Measurements from ENCODE around the gene CDH3.

Gene CDH3

GRCh38 chr16:68659412-68660358 is 14.6 kb downstream of the CDH3 start:
- H3K4me3 Mint-ChIP-seq, result no peak overlapping the region
- no peaks in the 10 kb centered on the region for H3K4me1 Mint-ChIP-seq (ENCODE audit: low read depth)
- H3K27me3 Mint-ChIP-seq, result peaks cover 27% of the 10 kb centered on the region
- H3K9me3 Mint-ChIP-seq, result no peaks in the 10 kb centered on the region
- no peak overlapping the region for H3K27ac Mint-ChIP-seq
- no peaks in the 10 kb centered on the region for H3K36me3 Mint-ChIP-seq (ENCODE audit: low read depth)
- intact Hi-C loops (cut with micrococcal nuclease), result no loop called here

GRCh38 chr16:68660359-68660795 is 15.3 kb downstream of the CDH3 start:
- Mint-ChIP-seq H3K36me3 (ENCODE audit: low read depth) (no peaks in the 10 kb centered on the region), H3K9me3 (no peaks in the 10 kb centered on the region), H3K4me3 (no peak overlapping the region), H3K27ac (no peak overlapping the region), H3K4me1 (ENCODE audit: low read depth) (no peaks in the 10 kb centered on the region), H3K27me3 (peaks cover 27% of the 10 kb centered on the region)
- intact Hi-C loops (cut with micrococcal nuclease), result no loop called here

GRCh38 chr16:68662035-68662434 is 16.9 kb downstream of the CDH3 start:
- no peaks in the 10 kb centered on the region for H3K36me3 Mint-ChIP-seq (ENCODE audit: low read depth)
- no peaks in the 10 kb centered on the region for H3K9me3 Mint-ChIP-seq
- intact Hi-C loops (cut with micrococcal nuclease), result no loop called here
- H3K4me1 Mint-ChIP-seq (ENCODE audit: low read depth), result no peaks in the 10 kb centered on the region
- H3K27ac Mint-ChIP-seq, result no peak overlapping the region
- H3K27me3 Mint-ChIP-seq, result peaks cover 17% of the 10 kb centered on the region
- no peak overlapping the region for H3K4me3 Mint-ChIP-seq

GRCh38 chr16:68664297-68664696 is 19.2 kb downstream of the CDH3 start:
- H3K36me3 Mint-ChIP-seq (ENCODE audit: low read depth), result no peaks in the 10 kb centered on the region
- peaks cover 8% of the 10 kb centered on the region for H3K4me1 Mint-ChIP-seq (ENCODE audit: low read depth)
- no peaks in the 10 kb centered on the region for H3K9me3 Mint-ChIP-seq
- H3K27me3 Mint-ChIP-seq, result peaks cover 10% of the 10 kb centered on the region
- H3K27ac Mint-ChIP-seq, result no peak overlapping the region
- no peak overlapping the region for H3K4me3 Mint-ChIP-seq
- intact Hi-C loops (cut with micrococcal nuclease), result no loop called here

- Mint-ChIP-seq H3K27me3 (peaks cover 5% of the 10 kb centered on the region), H3K4me3 (no peak overlapping the region), H3K4me1 (ENCODE audit: low read depth) (peaks cover 8% of the 10 kb centered on the region), H3K27ac (no peak overlapping the region), H3K9me3 (no peaks in the 10 kb centered on the region), H3K36me3 (ENCODE audit: low read depth) (no peaks in the 10 kb centered on the region)
- intact Hi-C loops (cut with micrococcal nuclease), result no loop called here
Measured at GRCh38 chr16:68665501-68665900, 20.4 kb downstream of the CDH3 start.

- intact Hi-C loops (cut with micrococcal nuclease), result no loop called here
- Mint-ChIP-seq H3K4me3 (no peak overlapping the region), H3K4me1 (ENCODE audit: low read depth) (peaks cover 8% of the 10 kb centered on the region), H3K27ac (no peak overlapping the region), H3K9me3 (no peaks in the 10 kb centered on the region), H3K36me3 (ENCODE audit: low read depth) (no peaks in the 10 kb centered on the region), H3K27me3 (peaks cover under 1% of the 10 kb centered on the region)
Measured at GRCh38 chr16:68668266-68668665, 23.2 kb downstream of the CDH3 start.

GRCh38 chr16:68676113-68676860 is 31.2 kb downstream of the CDH3 start:
- Mint-ChIP-seq H3K36me3 (ENCODE audit: low read depth) (no peaks in the 10 kb centered on the region), H3K9me3 (no peaks in the 10 kb centered on the region), H3K27ac (no peak overlapping the region), H3K4me3 (no peak overlapping the region), H3K27me3 (peaks cover 5% of the 10 kb centered on the region), H3K4me1 (ENCODE audit: low read depth) (no peaks in the 10 kb centered on the region)
- intact Hi-C loops (cut with micrococcal nuclease), result no loop called here

GRCh38 chr16:68681038-68681437 is 35.9 kb downstream of the CDH3 start:
- intact Hi-C loops (cut with micrococcal nuclease), result no loop called here

GRCh38 chr16:68685685-68686478 is 40.8 kb downstream of the CDH3 start:
- Mint-ChIP-seq H3K36me3 (ENCODE audit: low read depth) (no peaks in the 10 kb centered on the region), H3K27me3 (peaks cover 1% of the 10 kb centered on the region), H3K27ac (no peak overlapping the region), H3K9me3 (no peaks in the 10 kb centered on the region), H3K4me1 (ENCODE audit: low read depth) (no peaks in the 10 kb centered on the region), H3K4me3 (no peak overlapping the region)
- intact Hi-C loops (cut with micrococcal nuclease), result no loop called here

More at GRCh38 chr16:68681038-68681437, 35.9 kb downstream of the CDH3 start:
- H3K4me1 Mint-ChIP-seq (ENCODE audit: low read depth), result no peaks in the 10 kb centered on the region
- no peaks in the 10 kb centered on the region for H3K9me3 Mint-ChIP-seq
- H3K27me3 Mint-ChIP-seq, result no peaks in the 10 kb centered on the region
- H3K36me3 Mint-ChIP-seq (ENCODE audit: low read depth), result no peaks in the 10 kb centered on the region
- no peak overlapping the region for H3K27ac Mint-ChIP-seq
- H3K4me3 Mint-ChIP-seq, result no peak overlapping the region

GRCh38 chr16:68686905-68687304 is 41.8 kb downstream of the CDH3 start:
- no peak overlapping the region for H3K4me3 Mint-ChIP-seq
- H3K4me1 Mint-ChIP-seq (ENCODE audit: low read depth), result no peaks in the 10 kb centered on the region
- intact Hi-C loops (cut with micrococcal nuclease), result no loop called here
- H3K36me3 Mint-ChIP-seq (ENCODE audit: low read depth), result no peaks in the 10 kb centered on the region
- H3K27ac Mint-ChIP-seq, result no peak overlapping the region
- H3K27me3 Mint-ChIP-seq, result peaks cover 1% of the 10 kb centered on the region
- H3K9me3 Mint-ChIP-seq, result no peaks in the 10 kb centered on the region

- Mint-ChIP-seq H3K9me3 (no peaks in the 10 kb centered on the region), H3K4me1 (ENCODE audit: low read depth) (no peaks in the 10 kb centered on the region), H3K27ac (no peak overlapping the region), H3K36me3 (ENCODE audit: low read depth) (no peaks in the 10 kb centered on the region), H3K4me3 (no peak overlapping the region), H3K27me3 (peaks cover 1% of the 10 kb centered on the region)
- intact Hi-C loops (cut with micrococcal nuclease), result no loop called here
Measured at GRCh38 chr16:68689921-68690320, 44.8 kb downstream of the CDH3 start.

- no peaks in the 10 kb centered on the region for H3K36me3 Mint-ChIP-seq (ENCODE audit: low read depth)
- H3K27ac Mint-ChIP-seq, result no peak overlapping the region
- H3K27me3 Mint-ChIP-seq, result peaks cover 7% of the 10 kb centered on the region
- no peak overlapping the region for H3K4me3 Mint-ChIP-seq
- H3K9me3 Mint-ChIP-seq, result no peaks in the 10 kb centered on the region
- intact Hi-C loops (cut with micrococcal nuclease), result no loop called here
- H3K4me1 Mint-ChIP-seq (ENCODE audit: low read depth), result peaks cover 16% of the 10 kb centered on the region
Measured at GRCh38 chr16:68695575-68695974, 50.5 kb downstream of the CDH3 start.

- no peaks in the 10 kb centered on the region for H3K9me3 Mint-ChIP-seq
- no peak overlapping the region for H3K4me3 Mint-ChIP-seq
- H3K4me1 Mint-ChIP-seq (ENCODE audit: low read depth), result peaks cover 17% of the 10 kb centered on the region
- H3K27ac Mint-ChIP-seq, result no peak overlapping the region
- H3K27me3 Mint-ChIP-seq, result peaks cover 7% of the 10 kb centered on the region
- intact Hi-C loops (cut with micrococcal nuclease), result no loop called here
- no peaks in the 10 kb centered on the region for H3K36me3 Mint-ChIP-seq (ENCODE audit: low read depth)
Measured at GRCh38 chr16:68696514-68696913, 51.4 kb downstream of the CDH3 start.

GRCh38 chr16:68698091-68698490 is 53.0 kb downstream of the CDH3 start:
- Mint-ChIP-seq H3K27ac (no peak overlapping the region), H3K4me3 (no peak overlapping the region), H3K9me3 (no peaks in the 10 kb centered on the region), H3K4me1 (ENCODE audit: low read depth) (peaks cover 17% of the 10 kb centered on the region), H3K27me3 (peaks cover 12% of the 10 kb centered on the region), H3K36me3 (ENCODE audit: low read depth) (no peaks in the 10 kb centered on the region)
- intact Hi-C loops (cut with micrococcal nuclease), result no loop called here

Measured in dendritic cell treated with granulocyte-macrophage colony-stimulating factor and Interleukin-4, amounts not matched to agents 40 ng/mL and 50 ng/mL, for 4 days (primary cell).